Fibroblast of the conjunctiva (primary cell): Measurements from ENCODE around the gene BNC1.

Source experiments
- DNase-seq: peaks from one replicate; pipeline ENCODE4 v3.0.0-alpha.2; 2010; ENCODE audit warnings: low read depth

Gene BNC1, protein sequence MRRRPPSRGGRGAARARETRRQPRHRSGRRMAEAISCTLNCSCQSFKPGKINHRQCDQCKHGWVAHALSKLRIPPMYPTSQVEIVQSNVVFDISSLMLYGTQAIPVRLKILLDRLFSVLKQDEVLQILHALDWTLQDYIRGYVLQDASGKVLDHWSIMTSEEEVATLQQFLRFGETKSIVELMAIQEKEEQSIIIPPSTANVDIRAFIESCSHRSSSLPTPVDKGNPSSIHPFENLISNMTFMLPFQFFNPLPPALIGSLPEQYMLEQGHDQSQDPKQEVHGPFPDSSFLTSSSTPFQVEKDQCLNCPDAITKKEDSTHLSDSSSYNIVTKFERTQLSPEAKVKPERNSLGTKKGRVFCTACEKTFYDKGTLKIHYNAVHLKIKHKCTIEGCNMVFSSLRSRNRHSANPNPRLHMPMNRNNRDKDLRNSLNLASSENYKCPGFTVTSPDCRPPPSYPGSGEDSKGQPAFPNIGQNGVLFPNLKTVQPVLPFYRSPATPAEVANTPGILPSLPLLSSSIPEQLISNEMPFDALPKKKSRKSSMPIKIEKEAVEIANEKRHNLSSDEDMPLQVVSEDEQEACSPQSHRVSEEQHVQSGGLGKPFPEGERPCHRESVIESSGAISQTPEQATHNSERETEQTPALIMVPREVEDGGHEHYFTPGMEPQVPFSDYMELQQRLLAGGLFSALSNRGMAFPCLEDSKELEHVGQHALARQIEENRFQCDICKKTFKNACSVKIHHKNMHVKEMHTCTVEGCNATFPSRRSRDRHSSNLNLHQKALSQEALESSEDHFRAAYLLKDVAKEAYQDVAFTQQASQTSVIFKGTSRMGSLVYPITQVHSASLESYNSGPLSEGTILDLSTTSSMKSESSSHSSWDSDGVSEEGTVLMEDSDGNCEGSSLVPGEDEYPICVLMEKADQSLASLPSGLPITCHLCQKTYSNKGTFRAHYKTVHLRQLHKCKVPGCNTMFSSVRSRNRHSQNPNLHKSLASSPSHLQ

GRCh38 chr15:83284559-83285283 is at the start of gene BNC1:
Gene BNC1 (minus strand): TSS chr15:83284664. CDS start chr15:83284628, 36 bp downstream.
- DNase-seq = no peak

DNA sequence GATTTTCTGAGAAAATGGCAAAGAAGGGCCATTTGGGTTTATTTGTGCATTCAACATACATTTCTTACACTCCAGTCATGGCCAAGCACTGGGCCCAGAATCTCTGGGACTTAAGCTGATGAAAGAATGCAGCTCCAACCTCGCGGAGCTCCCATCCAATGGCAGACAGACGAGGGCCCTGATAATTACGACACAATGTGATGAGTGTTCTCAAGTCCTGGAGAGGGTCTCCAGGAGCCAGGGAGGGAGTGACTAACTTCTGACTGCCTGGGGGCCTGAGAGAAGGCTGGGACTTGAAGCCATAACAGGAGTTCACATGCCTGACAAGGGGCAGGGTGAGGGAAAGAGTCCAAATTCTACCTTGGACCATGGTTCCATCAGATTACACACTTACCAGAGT is 42.6 kb upstream of the BNC1 start:
- DNase-seq = no peak

DNA sequence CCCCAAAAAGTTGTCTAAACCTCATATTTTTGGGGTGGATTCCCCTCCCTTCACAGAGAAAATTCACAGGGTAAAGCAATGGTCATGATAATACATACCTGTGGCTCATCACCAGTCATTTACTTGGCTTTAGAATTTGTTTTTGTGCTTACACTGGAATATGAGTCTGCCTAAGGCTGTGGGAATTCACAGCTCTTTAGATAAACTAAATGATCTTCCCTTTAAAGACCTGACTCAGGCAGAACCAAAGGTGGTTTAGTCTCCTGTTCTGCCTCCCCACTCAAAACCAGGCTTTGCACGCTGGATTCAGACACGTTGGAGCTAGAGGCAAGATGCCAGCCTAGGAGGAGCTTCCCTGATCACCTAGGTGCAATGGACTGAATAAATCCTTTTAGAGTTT is 40.3 kb upstream of the BNC1 start:
- DNase-seq = no peak

GRCh38 chr15:83323296-83323711 is 38.8 kb upstream of the BNC1 start:
- peak; percentile 39 for DNase-seq

- no peak for DNase-seq
Observed at GRCh38 chr15:83322691-83323090, 38.2 kb upstream of the BNC1 start.

GRCh38 chr15:83322061-83322460 is 37.6 kb upstream of the BNC1 start:
- no peak for DNase-seq

GRCh38 chr15:83320844-83321243 is 36.4 kb upstream of the BNC1 start:
- DNase-seq = no peak

- DNase-seq = no peak
Observed at GRCh38 chr15:83320404-83320803, 35.9 kb upstream of the BNC1 start.

DNA sequence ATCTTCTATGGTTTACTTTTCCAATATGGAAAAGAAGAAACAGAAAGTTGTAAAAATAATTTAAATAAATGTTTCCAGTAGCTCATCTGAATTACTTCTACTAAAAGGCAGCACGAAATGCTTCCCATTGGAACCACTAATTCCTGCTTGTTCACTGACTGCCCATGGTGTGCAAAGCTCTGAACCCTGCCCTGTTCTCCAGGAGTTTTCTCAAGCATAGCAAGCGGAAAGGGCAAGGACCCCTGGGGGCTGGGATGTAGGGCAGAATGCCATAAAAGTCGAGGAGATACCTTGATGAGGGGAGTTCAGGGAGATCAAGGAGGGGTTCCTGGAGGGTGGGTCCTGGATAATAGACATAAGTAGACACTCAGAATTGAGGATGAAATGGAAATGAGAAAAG is 35.3 kb upstream of the BNC1 start:
- DNase-seq = no peak

- no peak for DNase-seq
Observed at GRCh38 chr15:83318861-83319415, 34.5 kb upstream of the BNC1 start.

DNA sequence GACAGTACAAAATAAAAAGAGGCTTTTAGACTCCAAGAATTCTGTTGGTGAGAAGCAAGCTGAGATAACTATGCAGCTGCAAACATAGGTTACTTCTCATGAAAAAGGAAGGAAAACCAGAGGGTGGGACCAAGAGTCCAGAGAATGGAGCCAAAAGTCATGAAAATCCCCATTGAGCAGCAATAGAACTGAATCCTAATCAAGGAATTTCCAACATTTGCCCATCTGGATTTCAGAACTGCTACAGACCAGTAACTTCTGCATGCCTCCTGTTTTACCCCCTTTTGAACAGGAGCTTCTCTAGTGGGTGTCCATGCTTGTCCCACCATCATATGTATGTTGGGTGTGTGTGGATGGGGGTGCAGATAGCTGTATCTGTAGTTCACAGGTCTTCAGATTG is 33.6 kb upstream of the BNC1 start:
- no peak for DNase-seq

GRCh38 chr15:83312071-83312470 is 27.6 kb upstream of the BNC1 start:
- no peak for DNase-seq

- no peak for DNase-seq
Observed at GRCh38 chr15:83310521-83311456, 26.3 kb upstream of the BNC1 start.

GRCh38 chr15:83308671-83309070 is 24.2 kb upstream of the BNC1 start:
- no peak for DNase-seq

GRCh38 chr15:83306561-83306960 is 22.1 kb upstream of the BNC1 start:
- no peak for DNase-seq

GRCh38 chr15:83305704-83306291 is 21.3 kb upstream of the BNC1 start:
- DNase-seq = no peak

GRCh38 chr15:83304861-83305703 is 20.6 kb upstream of the BNC1 start:
- no peak for DNase-seq

GRCh38 chr15:83303535-83303934 is 19.1 kb upstream of the BNC1 start:
- no peak for DNase-seq

DNA sequence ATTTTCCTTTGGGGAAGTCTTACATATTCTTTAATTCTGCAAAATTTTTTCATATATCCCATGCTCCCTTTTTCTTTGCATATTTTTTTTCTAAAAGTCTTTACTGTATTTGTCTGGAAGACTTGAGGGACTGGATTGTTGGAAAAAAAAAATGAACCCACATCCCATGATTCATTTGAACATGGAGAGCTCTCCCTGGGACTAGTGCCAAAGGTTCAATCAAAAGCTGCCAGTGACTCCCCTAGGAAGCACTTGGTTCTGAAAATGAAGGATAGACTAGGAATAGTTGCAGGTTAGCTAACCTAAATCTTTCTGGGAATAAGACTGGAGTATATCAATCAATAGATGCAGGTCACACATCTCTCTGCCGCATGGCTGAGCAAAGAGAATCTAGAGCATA is 16.4 kb upstream of the BNC1 start:
- no peak for DNase-seq
